Nephron (organoid): Measurements from ENCODE around the gene PRTN3.
A peak's percentile ranks its signal among the peaks of the same experiment; 100 is the strongest.

Experiments used
- H3K27ac Mint-ChIP-seq, 3 experiments: 2 replicates each; pipeline ENCODE4 v1.8.0; 2020; ENCODE audit warnings: mixed read lengths in 3 of 3, mild to moderate bottlenecking in 2 of 3, moderate library complexity in 1 of 3
- H3K27me3 Mint-ChIP-seq: 2 replicates; pipeline ENCODE4 v1.8.0; 2021; ENCODE audit warnings: low read depth, mild to moderate bottlenecking, moderate library complexity, mixed read lengths
- H3K36me3 Mint-ChIP-seq: 2 replicates; pipeline ENCODE4 v1.8.0; 2020; ENCODE audit warnings: low read depth, mixed read lengths
- H3K4me1 Mint-ChIP-seq: 2 replicates; pipeline ENCODE4 v1.8.0; 2020; ENCODE audit warnings: mixed read lengths
- H3K4me3 Mint-ChIP-seq, 3 experiments: 2 replicates each; pipeline ENCODE4 v1.8.0; 2020; ENCODE audit warnings: mild to moderate bottlenecking in 3 of 3, mixed read lengths in 3 of 3, moderate library complexity in 2 of 3
- H3K9me3 Mint-ChIP-seq: 2 replicates; pipeline ENCODE4 v1.8.0; 2020; ENCODE audit warnings: mixed read lengths
- CTCF ChIP-seq, 3 experiments: fragments of 200-600 bp; sonication (generic); IDR thresholded peaks; one replicate each; pipeline ENCODE4 v1.5.0; 2021; ENCODE audit warnings: antibody characterized with exemption in 3 of 3; ENCODE audit not compliant: unreplicated experiment in 3 of 3

Gene PRTN3

GRCh38 chr19:892894-893689, 52.3 kb downstream of the PRTN3 start, which contains the start of the genes MED16 and RNU6-9:
Gene MED16 (minus strand): TSS chr19:893187. CDS start chr19:891131, 2,056 bp downstream.
Gene RNU6-9 (plus strand): TSS chr19:893484.
- Mint-ChIP-seq H3K4me3 (peak within 1 kb of the TSS; percentile 93 to 96 (median 96)), H3K27ac (peak within 1 kb of the TSS; percentile 99 to 100 (median 100)), H3K9me3 (no peaks in the 10 kb centered on the region), H3K27me3 (no peaks in the 10 kb centered on the region), H3K36me3 (peaks cover 15% of the 10 kb centered on the region), H3K4me1 (peaks cover 5% of the 10 kb centered on the region)
- no peak for TF ChIP-seq CTCF (IDR thresholded peaks at IDR 0.05; ENCODE audit: unreplicated experiment in 3 of 3)

- peaks cover 5% of the 10 kb centered on the region for H3K4me1 Mint-ChIP-seq
- H3K9me3 Mint-ChIP-seq, result no peaks in the 10 kb centered on the region
- H3K36me3 Mint-ChIP-seq, result peaks cover 9% of the 10 kb centered on the region
- H3K4me3 Mint-ChIP-seq, result no peak overlapping the region
- no peak for TF ChIP-seq CTCF (IDR thresholded peaks at IDR 0.05; ENCODE audit: unreplicated experiment in 3 of 3)
- H3K27me3 Mint-ChIP-seq, result no peaks in the 10 kb centered on the region
- H3K27ac Mint-ChIP-seq, result no peak overlapping the region
These were observed 55.6 kb downstream of the PRTN3 start for GRCh38 chr19:896434-896833.

GRCh38 chr19:896999-897398, 56.2 kb downstream of the PRTN3 start:
- H3K4me1 Mint-ChIP-seq, result peaks cover 5% of the 10 kb centered on the region

GRCh38 chr19:897442-898039, 56.7 kb downstream of the PRTN3 start:
- peak in 1 of 3 experiments; percentile 14 for TF ChIP-seq CTCF (IDR thresholded peaks at IDR 0.05; ENCODE audit: unreplicated experiment in 3 of 3)
- no peaks in the 10 kb centered on the region for H3K27me3 Mint-ChIP-seq
- H3K27ac Mint-ChIP-seq, result no peak overlapping the region
- no peak overlapping the region for H3K4me3 Mint-ChIP-seq
- H3K9me3 Mint-ChIP-seq, result no peaks in the 10 kb centered on the region
- peaks cover 5% of the 10 kb centered on the region for H3K4me1 Mint-ChIP-seq
- peaks cover 9% of the 10 kb centered on the region for H3K36me3 Mint-ChIP-seq

More at GRCh38 chr19:896999-897398, 56.2 kb downstream of the PRTN3 start:
- Mint-ChIP-seq H3K36me3 (peaks cover 9% of the 10 kb centered on the region), H3K27ac (no peak overlapping the region), H3K9me3 (no peaks in the 10 kb centered on the region), H3K4me3 (no peak overlapping the region), H3K27me3 (no peaks in the 10 kb centered on the region)
- TF ChIP-seq CTCF (IDR thresholded peaks at IDR 0.05; ENCODE audit: unreplicated experiment in 3 of 3), result no peak
